ENCODE data around the gene CYBA.

The CYBA gene

GRCh38 chr16:88655053-88655732 is 4.3 kb upstream of the CYBA start:
- no peak overlapping the region for H3K4me3 ChIP-seq (ENCODE audit: low read length)
- H3K79me2 ChIP-seq (ENCODE audit: low read length) = peaks cover 30% of the 10 kb centered on the region
- H3K4me1 ChIP-seq (ENCODE audit: low read length) = peaks cover 14% of the 10 kb centered on the region
- no peak overlapping the region for H2AFZ ChIP-seq (ENCODE audit: low read depth, low read length)
- peaks cover 27% of the 10 kb centered on the region for H4K20me1 ChIP-seq (ENCODE audit: insufficient read depth, low read length)
- H3K4me2 ChIP-seq (ENCODE audit: low read length) = no peak overlapping the region
- no peak overlapping the region for H3K27ac ChIP-seq (ENCODE audit: low read length)
- no peaks in the 10 kb centered on the region for H3K27me3 ChIP-seq (ENCODE audit: low read depth, low read length)
- no peak for TF ChIP-seq EZH2phosphoT487 (IDR thresholded peaks at IDR 0.05; ENCODE audit: low read depth)
- TF ChIP-seq CTCF (IDR thresholded peaks at IDR 0.05; ENCODE audit: low read depth, low read length) = no peak
- H3K9ac ChIP-seq (ENCODE audit: low read length) = no peak overlapping the region
- H3K36me3 ChIP-seq (replicated peaks; ENCODE audit: low read depth, low read length) = peaks cover 52% of the 10 kb centered on the region
- no peaks in the 10 kb centered on the region for H3K9me3 ChIP-seq (ENCODE audit: insufficient read depth, low read length)

- Histone ChIP-seq H3K79me2 (ENCODE audit: low read length) (peaks cover 31% of the 10 kb centered on the region), H2AFZ (ENCODE audit: low read depth, low read length) (no peak overlapping the region), H3K27me3 (ENCODE audit: low read depth, low read length) (no peaks in the 10 kb centered on the region), H3K36me3 (replicated peaks; ENCODE audit: low read depth, low read length) (peaks cover 56% of the 10 kb centered on the region), H3K4me1 (ENCODE audit: low read length) (peaks cover 16% of the 10 kb centered on the region), H4K20me1 (ENCODE audit: insufficient read depth, low read length) (peaks cover 30% of the 10 kb centered on the region), H3K4me2 (ENCODE audit: low read length) (no peak overlapping the region), H3K9me3 (ENCODE audit: insufficient read depth, low read length) (no peaks in the 10 kb centered on the region), H3K9ac (ENCODE audit: low read length) (no peak overlapping the region), H3K4me3 (ENCODE audit: low read length) (no peak overlapping the region), H3K27ac (ENCODE audit: low read length) (no peak overlapping the region)
- no peak for TF ChIP-seq CTCF (IDR thresholded peaks at IDR 0.05; ENCODE audit: low read depth, low read length)
These were observed 3.7 kb upstream of the CYBA start for GRCh38 chr16:88654363-88655052.

- TF ChIP-seq EZH2phosphoT487 (IDR thresholded peaks at IDR 0.05; ENCODE audit: low read depth) (no peak), CTCF (IDR thresholded peaks at IDR 0.05; ENCODE audit: low read depth, low read length) (no peak)
- Histone ChIP-seq H3K4me2 (ENCODE audit: low read length) (no peak overlapping the region), H3K9me3 (ENCODE audit: insufficient read depth, low read length) (no peaks in the 10 kb centered on the region), H3K79me2 (ENCODE audit: low read length) (peaks cover 31% of the 10 kb centered on the region), H2AFZ (ENCODE audit: low read depth, low read length) (no peak overlapping the region), H3K27me3 (ENCODE audit: low read depth, low read length) (no peaks in the 10 kb centered on the region), H3K9ac (ENCODE audit: low read length) (no peak overlapping the region), H3K4me3 (ENCODE audit: low read length) (no peak overlapping the region), H3K36me3 (replicated peaks; ENCODE audit: low read depth, low read length) (peaks cover 55% of the 10 kb centered on the region), H3K27ac (ENCODE audit: low read length) (no peak overlapping the region), H4K20me1 (ENCODE audit: insufficient read depth, low read length) (peaks cover 30% of the 10 kb centered on the region), H3K4me1 (ENCODE audit: low read length) (peaks cover 23% of the 10 kb centered on the region)
These were observed 2.9 kb upstream of the CYBA start for GRCh38 chr16:88653596-88654362.

GRCh38 chr16:88653101-88653500 is 2.2 kb upstream of the CYBA start:
- Histone ChIP-seq H3K9me3 (ENCODE audit: insufficient read depth, low read length) (no peaks in the 10 kb centered on the region), H3K9ac (ENCODE audit: low read length) (no peak overlapping the region), H3K27ac (ENCODE audit: low read length) (no peak overlapping the region), H3K79me2 (ENCODE audit: low read length) (peaks cover 33% of the 10 kb centered on the region), H4K20me1 (ENCODE audit: insufficient read depth, low read length) (peaks cover 32% of the 10 kb centered on the region), H3K4me1 (ENCODE audit: low read length) (peaks cover 30% of the 10 kb centered on the region), H3K4me3 (ENCODE audit: low read length) (no peak overlapping the region), H3K36me3 (replicated peaks; ENCODE audit: low read depth, low read length) (peaks cover 56% of the 10 kb centered on the region), H2AFZ (ENCODE audit: low read depth, low read length) (no peak overlapping the region), H3K27me3 (ENCODE audit: low read depth, low read length) (no peaks in the 10 kb centered on the region), H3K4me2 (ENCODE audit: low read length) (no peak overlapping the region)
- no peak for TF ChIP-seq CTCF (IDR thresholded peaks at IDR 0.05; ENCODE audit: low read depth, low read length)
- no peak for TF ChIP-seq EZH2phosphoT487 (IDR thresholded peaks at IDR 0.05; ENCODE audit: low read depth)

Measured in OCI-LY3 (cell line).